Uterus (tissue), 4 donors: ENCODE data around the gene MRNIP. TPM values are rescaled to one million over a fixed set of nuclear protein-coding genes. Genes with fewer than 3 reads are reported as not detected.

ENCODE experiments used
- DNase-seq, 2 donors: peaks; one replicate each; pipeline ENCODE4 v3.0.0-alpha.2; 2019 to 2020
- H3K27ac ChIP-seq, 2 donors: fragments of 200-600 bp; sonication (generic); 1 replicate in 1 of 2; 2 replicates in 1 of 2; pipeline ENCODE4 v1.5.1; 2016 to 2018
- H3K27me3 ChIP-seq, 2 donors: fragments of 200-600 bp; sonication (generic); one replicate each; pipeline ENCODE4 v1.5.1; 2018 to 2019; ENCODE audit warnings: control low read depth in 1 of 2
- H3K36me3 ChIP-seq, 2 donors: fragments of 200-600 bp; sonication (generic); one replicate each; pipeline ENCODE4 v1.5.1; 2019; ENCODE audit warnings: control low read depth in 1 of 2
- H3K4me1 ChIP-seq, 2 donors: fragments of 200-600 bp; sonication (generic); one replicate each; pipeline ENCODE4 v1.5.1; 2018 to 2019; ENCODE audit warnings: control low read depth in 1 of 2
- H3K4me3 ChIP-seq, 2 donors: fragments of 200-600 bp; sonication (generic); 1 replicate in 1 of 2; 2 replicates in 1 of 2; pipeline ENCODE4 v1.5.1; 2018 to 2019; ENCODE audit warnings: mild to moderate bottlenecking in 1 of 2
- H3K9me3 ChIP-seq, 2 donors: fragments of 200-600 bp; sonication (generic); one replicate each; pipeline ENCODE4 v1.5.1; 2019; ENCODE audit warnings: control low read depth in 1 of 2
- CTCF ChIP-seq, 4 experiments: fragments of 200-600 bp in 2 of 4; fragments of 450-650 bp in 2 of 4; sonication (generic) in 2 of 4; IDR thresholded peaks; one replicate each; pipeline ENCODE4 v1.5.1; 2016 to 2019; ENCODE audit warnings: antibody characterized with exemption in 4 of 4, mild to moderate bottlenecking in 2 of 4, moderate library complexity in 1 of 4
- POLR2A ChIP-seq, 2 donors: fragments of 450-650 bp; IDR thresholded peaks; one replicate each; pipeline ENCODE4 v1.6.1; 2016; ENCODE audit warnings: antibody characterized with exemption in 2 of 2, mild to moderate bottlenecking in 1 of 2, moderate library complexity in 1 of 2
- intact Hi-C: fragments of 100-400 bp; cut with DNase I; formaldehyde crosslinking; loops from one replicate; pipeline ENCODE4 v1.15.1; 2023; ENCODE audit warnings: low total_unique reads
- total RNA-seq, 4 donors: library from RNA; depleted of rRNA in 3 of 4; stranded (reverse); fragments of >200 nt in 3 of 4; gene quantifications; one replicate each; pipeline versions ENCODE4 v1.1.0 to v1.2.4, GENCODE V29; 2014 to 2023
- donor health status: DM: yes; HTN: yes; CAD: no.

The MRNIP gene
- total RNA-seq, 4 donors from 2014 or later, result 16.8 to 138 (median 61.6) TPM

DNA sequence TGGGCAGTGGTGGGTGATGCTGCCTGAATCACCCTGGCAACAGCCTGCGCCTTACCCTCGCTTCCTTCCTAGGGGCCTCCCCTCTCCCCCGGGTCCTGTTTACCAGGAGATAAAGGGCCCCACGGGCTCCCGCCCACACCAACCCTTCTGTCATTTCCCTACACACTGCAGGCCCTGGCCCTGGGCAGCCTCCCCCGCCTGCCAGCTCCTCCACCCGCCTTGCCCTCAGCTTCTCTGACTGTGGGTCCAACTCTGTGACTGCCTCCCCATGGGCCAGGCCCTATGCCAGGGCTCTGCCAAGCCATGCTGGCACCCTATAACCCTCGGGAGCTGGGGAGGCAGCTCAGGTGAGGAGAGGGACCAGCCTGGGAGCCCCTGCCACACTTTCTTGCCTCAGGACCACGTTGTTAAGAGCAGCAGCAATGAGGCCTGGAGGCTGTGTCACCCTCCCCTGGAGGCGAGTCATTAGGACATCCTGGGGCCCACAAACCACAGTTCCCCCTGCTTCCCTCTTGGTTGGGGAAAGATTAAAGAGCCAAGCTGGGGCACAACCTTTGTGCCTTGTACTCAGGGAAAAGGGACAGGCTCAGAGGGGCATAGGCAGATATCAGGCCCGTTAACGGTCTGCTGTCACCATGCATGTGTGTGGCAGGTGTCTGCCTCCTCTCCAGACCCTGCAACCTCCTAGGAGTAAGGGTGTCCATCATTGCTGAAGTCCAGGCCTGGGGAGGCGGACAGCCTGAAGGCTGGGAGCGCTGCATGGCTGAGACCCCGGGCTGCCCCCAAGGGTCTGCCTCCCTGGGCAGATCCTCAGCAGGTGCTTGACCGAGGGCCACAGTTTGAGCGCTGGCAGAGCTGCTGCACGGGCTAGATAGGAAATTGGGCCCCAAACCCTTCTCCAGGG, 54.7 kb downstream of the MRNIP start:
- H3K9me3 ChIP-seq, result no peaks in the 10 kb centered on the region
- no peak for DNase-seq
- TF ChIP-seq POLR2A (IDR thresholded peaks at IDR 0.05), result no peak
- TF ChIP-seq CTCF (IDR thresholded peaks at IDR 0.05), result no peak
- no peaks in the 10 kb centered on the region for H3K27me3 ChIP-seq
- intact Hi-C loops, result no loop called here
- no peak overlapping the region for H3K27ac ChIP-seq
- peaks cover 0 to 6% of the 10 kb centered on the region in 2 donors for H3K4me1 ChIP-seq
- no peak overlapping the region for H3K4me3 ChIP-seq
- H3K36me3 ChIP-seq, result no peaks in the 10 kb centered on the region

DNA sequence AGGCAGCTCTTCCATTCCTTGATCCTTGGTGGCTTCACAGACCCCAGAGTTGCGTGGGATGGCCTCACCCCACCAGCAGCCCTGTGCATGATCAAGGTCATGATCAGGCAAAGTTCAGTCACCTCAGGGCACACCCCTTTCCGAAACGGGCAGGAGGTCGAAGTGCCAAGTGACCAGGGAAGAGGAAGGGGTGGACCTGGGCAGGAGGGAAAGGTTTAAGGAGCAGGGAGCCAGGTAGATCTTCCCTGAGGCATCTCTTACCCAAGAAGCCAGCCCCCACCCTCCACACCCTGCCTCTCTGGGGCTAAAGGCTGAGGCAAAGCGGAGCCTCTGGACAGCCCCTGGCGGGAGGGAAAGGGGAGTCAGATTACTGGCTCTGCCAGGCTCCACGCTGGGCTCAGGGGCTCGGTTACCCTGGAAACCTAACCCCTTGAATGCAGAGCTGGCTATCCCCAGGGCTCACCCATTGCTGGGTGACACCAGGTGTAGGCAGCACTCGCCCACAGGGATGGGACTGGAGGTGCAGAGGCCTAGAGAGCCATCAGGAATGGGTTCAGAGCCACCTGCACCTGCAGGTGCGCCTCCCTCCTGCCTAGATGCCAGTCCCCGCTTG, 55.6 kb downstream of the MRNIP start:
- no peaks in the 10 kb centered on the region for H3K36me3 ChIP-seq
- TF ChIP-seq POLR2A (IDR thresholded peaks at IDR 0.05) (no peak), CTCF (IDR thresholded peaks at IDR 0.05) (no peak)
- intact Hi-C loops, result no loop called here
- no peaks in the 10 kb centered on the region for H3K27me3 ChIP-seq
- no peak for DNase-seq
- H3K4me1 ChIP-seq, result peaks cover 0 to 6% of the 10 kb centered on the region in 2 donors
- no peak overlapping the region for H3K27ac ChIP-seq
- no peak overlapping the region for H3K4me3 ChIP-seq
- no peaks in the 10 kb centered on the region for H3K9me3 ChIP-seq

- Histone ChIP-seq H3K36me3 (no peaks in the 10 kb centered on the region), H3K27me3 (no peaks in the 10 kb centered on the region), H3K27ac (no peak overlapping the region), H3K4me3 (no peak overlapping the region), H3K4me1 (peaks cover 0 to 6% of the 10 kb centered on the region in 2 donors), H3K9me3 (no peaks in the 10 kb centered on the region)
- TF ChIP-seq CTCF (IDR thresholded peaks at IDR 0.05) (no peak), POLR2A (IDR thresholded peaks at IDR 0.05) (no peak)
- DNase-seq, result peak in 1 of 2 donors; percentile 28
- intact Hi-C loops, result no loop called here
Observed at GRCh38 chr5:179802207-179802883, 56.3 kb downstream of the MRNIP start.

GRCh38 chr5:179801304-179802206, 57.1 kb downstream of the MRNIP start:
- Histone ChIP-seq H3K36me3 (no peaks in the 10 kb centered on the region), H3K4me3 (no peak overlapping the region), H3K27ac (no peak overlapping the region), H3K9me3 (no peaks in the 10 kb centered on the region), H3K27me3 (no peaks in the 10 kb centered on the region), H3K4me1 (peaks cover 0 to 6% of the 10 kb centered on the region in 2 donors)
- TF ChIP-seq POLR2A (IDR thresholded peaks at IDR 0.05) (no peak), CTCF (IDR thresholded peaks at IDR 0.05) (peak; percentile 55 to 73 (median 70))
- DNase-seq, result peak; percentile 72 to 75
- intact Hi-C loops, result no loop called here
